ENCODE measurements around the gene STPG4.
"Not testable (repeated sequence)": the region's sequence is repeated elsewhere in the genome, so short reads cannot be mapped to it uniquely, and the experiment has no call there.

STPG4 gene

DNA sequence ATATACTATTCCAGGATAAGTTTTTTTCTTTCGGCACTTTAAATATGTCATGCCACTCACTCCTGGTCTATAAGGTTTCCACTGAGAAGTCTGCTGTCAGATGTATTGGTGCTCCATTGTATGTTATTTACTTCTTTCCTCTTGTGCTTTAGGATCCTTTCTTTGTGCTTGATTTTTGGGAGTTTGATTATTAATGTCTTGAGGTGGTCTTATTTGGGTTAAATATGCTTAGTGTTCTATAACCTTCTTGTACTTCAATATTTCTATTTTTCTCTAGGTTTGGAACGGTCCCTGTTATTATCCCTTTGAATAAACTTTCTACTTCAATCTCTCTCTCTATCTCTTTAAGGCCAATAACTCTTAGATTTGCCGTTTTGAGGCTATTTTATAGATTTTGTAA is 28.3 kb downstream of the STPG4 start:
- peaks cover 2% of the 10 kb centered on the region for H3K4me1 ChIP-seq (ENCODE audit: control insufficient read depth, insufficient read depth, low read length)
- DNase-seq (ENCODE audit: low read depth): no peak

GRCh38 chr2:47124740-47125139 is 30.4 kb downstream of the STPG4 start:
- DNase-seq (ENCODE audit: low read depth); H3K27me3 ChIP-seq (replicated peaks; ENCODE audit: control insufficient read depth, insufficient read depth, low read length); H3K9ac ChIP-seq (ENCODE audit: low read length); H3K36me3 ChIP-seq (ENCODE audit: control insufficient read depth, insufficient read depth, low read length, severe bottlenecking); H3K9me3 ChIP-seq (ENCODE audit: control insufficient read depth, low read length); H3K4me3 ChIP-seq (ENCODE audit: low read length): not testable (repeated sequence)
- peaks cover 17% of the 10 kb centered on the region for H3K4me1 ChIP-seq (ENCODE audit: control insufficient read depth, insufficient read depth, low read length)

More for the DNA sequence above, 28.3 kb downstream of the STPG4 start:
- Histone ChIP-seq H3K9ac (ENCODE audit: low read length) (no peak overlapping the region), H3K9me3 (ENCODE audit: control insufficient read depth, low read length) (no peaks in the 10 kb centered on the region), H3K27me3 (replicated peaks; ENCODE audit: control insufficient read depth, insufficient read depth, low read length) (no peaks in the 10 kb centered on the region), H3K36me3 (ENCODE audit: control insufficient read depth, insufficient read depth, low read length, severe bottlenecking) (no peaks in the 10 kb centered on the region), H3K4me3 (ENCODE audit: low read length) (no peak overlapping the region)

- DNase-seq (ENCODE audit: low read depth); H3K27me3 ChIP-seq (replicated peaks; ENCODE audit: control insufficient read depth, insufficient read depth, low read length); H3K4me3 ChIP-seq (ENCODE audit: low read length); H3K9ac ChIP-seq (ENCODE audit: low read length); H3K36me3 ChIP-seq (ENCODE audit: control insufficient read depth, insufficient read depth, low read length, severe bottlenecking); H3K9me3 ChIP-seq (ENCODE audit: control insufficient read depth, low read length): not testable (repeated sequence)
- peaks cover 29% of the 10 kb centered on the region for H3K4me1 ChIP-seq (ENCODE audit: control insufficient read depth, insufficient read depth, low read length)
Observed at GRCh38 chr2:47120424-47120823, 34.7 kb downstream of the STPG4 start.

DNA sequence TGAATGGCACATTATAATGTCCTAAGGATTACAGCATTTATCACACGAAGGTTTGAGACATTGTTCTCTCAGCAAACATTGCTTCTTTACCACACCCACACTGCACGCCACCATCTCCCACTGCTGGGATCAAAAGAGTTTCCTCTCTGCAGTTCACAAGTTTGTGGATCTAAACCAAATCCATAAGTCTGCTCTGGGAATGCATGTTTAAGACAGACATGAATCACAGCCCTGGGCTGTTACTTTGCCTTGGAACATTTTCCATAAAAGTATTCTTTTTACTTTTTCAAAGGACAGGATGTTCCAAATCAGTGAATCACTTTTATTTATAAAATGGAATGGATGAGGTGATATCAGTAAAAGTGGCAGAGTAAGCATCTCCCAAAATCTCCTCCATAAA is 36.1 kb downstream of the STPG4 start:
- DNase-seq (ENCODE audit: low read depth): peak; percentile 69
- H3K27me3 ChIP-seq (replicated peaks; ENCODE audit: control insufficient read depth, insufficient read depth, low read length): no peaks in the 10 kb centered on the region
- H3K36me3 ChIP-seq (ENCODE audit: control insufficient read depth, insufficient read depth, low read length, severe bottlenecking): no peaks in the 10 kb centered on the region
- H3K4me1 ChIP-seq (ENCODE audit: control insufficient read depth, insufficient read depth, low read length): peaks cover 29% of the 10 kb centered on the region
- H3K9me3 ChIP-seq (ENCODE audit: control insufficient read depth, low read length): no peaks in the 10 kb centered on the region
- no peak overlapping the region for H3K9ac ChIP-seq (ENCODE audit: low read length)
- peak overlapping the region; percentile 12 for H3K4me3 ChIP-seq (ENCODE audit: low read length)

- Histone ChIP-seq H3K36me3 (ENCODE audit: control insufficient read depth, insufficient read depth, low read length, severe bottlenecking) (no peaks in the 10 kb centered on the region), H3K9me3 (ENCODE audit: control insufficient read depth, low read length) (no peaks in the 10 kb centered on the region), H3K4me3 (ENCODE audit: low read length) (peak overlapping the region; percentile 12), H3K9ac (ENCODE audit: low read length) (no peak overlapping the region), H3K27me3 (replicated peaks; ENCODE audit: control insufficient read depth, insufficient read depth, low read length) (no peaks in the 10 kb centered on the region), H3K4me1 (ENCODE audit: control insufficient read depth, insufficient read depth, low read length) (peaks cover 29% of the 10 kb centered on the region)
- DNase-seq (ENCODE audit: low read depth): no peak
Observed at GRCh38 chr2:47118581-47118980, 36.5 kb downstream of the STPG4 start.

- Histone ChIP-seq H3K4me3 (ENCODE audit: low read length) (no peak overlapping the region), H3K9me3 (ENCODE audit: control insufficient read depth, low read length) (no peaks in the 10 kb centered on the region), H3K36me3 (ENCODE audit: control insufficient read depth, insufficient read depth, low read length, severe bottlenecking) (no peaks in the 10 kb centered on the region), H3K27me3 (replicated peaks; ENCODE audit: control insufficient read depth, insufficient read depth, low read length) (no peaks in the 10 kb centered on the region), H3K9ac (ENCODE audit: low read length) (no peak overlapping the region), H3K4me1 (ENCODE audit: control insufficient read depth, insufficient read depth, low read length) (no peaks in the 10 kb centered on the region)
- no peak for DNase-seq (ENCODE audit: low read depth)
Observed at GRCh38 chr2:47112665-47113435, 42.3 kb downstream of the STPG4 start.

- no peak for DNase-seq (ENCODE audit: low read depth)
- H3K36me3 ChIP-seq (ENCODE audit: control insufficient read depth, insufficient read depth, low read length, severe bottlenecking): no peaks in the 10 kb centered on the region
- H3K4me1 ChIP-seq (ENCODE audit: control insufficient read depth, insufficient read depth, low read length): no peaks in the 10 kb centered on the region
- no peak overlapping the region for H3K9ac ChIP-seq (ENCODE audit: low read length)
- no peaks in the 10 kb centered on the region for H3K9me3 ChIP-seq (ENCODE audit: control insufficient read depth, low read length)
- no peaks in the 10 kb centered on the region for H3K27me3 ChIP-seq (replicated peaks; ENCODE audit: control insufficient read depth, insufficient read depth, low read length)
- H3K4me3 ChIP-seq (ENCODE audit: low read length): no peak overlapping the region
Observed at GRCh38 chr2:47109680-47110079, 45.4 kb downstream of the STPG4 start.

- no peaks in the 10 kb centered on the region for H3K36me3 ChIP-seq (ENCODE audit: control insufficient read depth, insufficient read depth, low read length, severe bottlenecking)
- H3K9me3 ChIP-seq (ENCODE audit: control insufficient read depth, low read length): no peaks in the 10 kb centered on the region
- no peak overlapping the region for H3K9ac ChIP-seq (ENCODE audit: low read length)
- H3K4me1 ChIP-seq (ENCODE audit: control insufficient read depth, insufficient read depth, low read length): no peaks in the 10 kb centered on the region
- H3K4me3 ChIP-seq (ENCODE audit: low read length): no peak overlapping the region
- H3K27me3 ChIP-seq (replicated peaks; ENCODE audit: control insufficient read depth, insufficient read depth, low read length): no peaks in the 10 kb centered on the region
- DNase-seq (ENCODE audit: low read depth): no peak
Observed at GRCh38 chr2:47109007-47109375, 46.1 kb downstream of the STPG4 start.

GRCh38 chr2:47108267-47109006 is 46.7 kb downstream of the STPG4 start:
- H3K4me3 ChIP-seq (ENCODE audit: low read length); H3K27me3 ChIP-seq (replicated peaks; ENCODE audit: control insufficient read depth, insufficient read depth, low read length); H3K9ac ChIP-seq (ENCODE audit: low read length); H3K9me3 ChIP-seq (ENCODE audit: control insufficient read depth, low read length); H3K36me3 ChIP-seq (ENCODE audit: control insufficient read depth, insufficient read depth, low read length, severe bottlenecking); H3K4me1 ChIP-seq (ENCODE audit: control insufficient read depth, insufficient read depth, low read length); DNase-seq (ENCODE audit: low read depth): not testable (repeated sequence)

- not testable (repeated sequence) for H3K4me3 ChIP-seq (ENCODE audit: low read length); H3K4me1 ChIP-seq (ENCODE audit: control insufficient read depth, insufficient read depth, low read length); H3K9me3 ChIP-seq (ENCODE audit: control insufficient read depth, low read length)
Observed at GRCh38 chr2:47107201-47107600, 47.9 kb downstream of the STPG4 start.

DNA sequence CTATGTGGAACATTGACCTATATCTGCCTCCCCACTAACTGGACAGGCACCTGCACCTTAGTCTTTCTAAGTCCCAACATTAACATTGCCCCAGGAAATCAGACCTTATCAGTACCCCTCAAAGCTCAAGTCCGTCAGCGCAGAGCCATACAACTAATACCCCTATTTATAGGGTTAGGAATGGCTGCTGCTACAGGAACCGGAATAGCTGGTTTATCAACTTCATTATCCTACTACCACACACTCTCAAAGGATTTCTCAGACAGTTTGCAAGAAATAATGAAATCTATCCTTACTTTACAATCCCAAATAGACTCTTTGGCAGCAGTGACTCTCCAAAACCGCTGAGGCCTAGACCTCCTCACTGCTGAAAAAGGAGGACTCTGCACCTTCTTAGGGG is 48.9 kb downstream of the STPG4 start:
- not testable (repeated sequence) for H3K9ac ChIP-seq (ENCODE audit: low read length); H3K4me1 ChIP-seq (ENCODE audit: control insufficient read depth, insufficient read depth, low read length); H3K9me3 ChIP-seq (ENCODE audit: control insufficient read depth, low read length); H3K36me3 ChIP-seq (ENCODE audit: control insufficient read depth, insufficient read depth, low read length, severe bottlenecking); H3K27me3 ChIP-seq (replicated peaks; ENCODE audit: control insufficient read depth, insufficient read depth, low read length); H3K4me3 ChIP-seq (ENCODE audit: low read length); DNase-seq (ENCODE audit: low read depth)

More at GRCh38 chr2:47107201-47107600, 47.9 kb downstream of the STPG4 start:
- not testable (repeated sequence) for H3K9ac ChIP-seq (ENCODE audit: low read length); H3K36me3 ChIP-seq (ENCODE audit: control insufficient read depth, insufficient read depth, low read length, severe bottlenecking); H3K27me3 ChIP-seq (replicated peaks; ENCODE audit: control insufficient read depth, insufficient read depth, low read length); DNase-seq (ENCODE audit: low read depth)
